GM12878 (cell line): ENCODE results near the gene SV2B. TPM values are rescaled to one million over a fixed set of nuclear protein-coding genes. Genes with fewer than 3 reads are reported as not detected.

ENCODE experiments used
- ATAC-seq: fragments of 200-7000 bp; cut with Tn5 transposase; 3 replicates; pipeline ENCODE4 v1.9.1; 2020; ENCODE audit warnings: mild to moderate bottlenecking, moderate library complexity
- BruUV-seq: library from RNA; stranded (reverse); fragments of 400-500 nt; replicated peaks from 2 replicates; lab custom pipeline; 2021; lab: Mats Ljungman, UMichigan
- CTCF ChIA-PET: fragments of 300-600 bp; sonication (Branson Sonifier 250); formaldehyde crosslinking; extraction: SDS; loops from one replicate; lab custom pipeline; 2021; ENCODE audit warnings: inconsistent platforms; lab: Yijun Ruan, JAX
- POLR2A ChIA-PET: fragments of 350-600 bp; formaldehyde crosslinking; extraction: SDS; loops from one replicate; lab custom pipeline; 2021; ENCODE audit warnings: inconsistent platforms; lab: Charles Lee
- RAD21 ChIA-PET: fragments of 300-600 bp; sonication (Branson Sonifier 250); formaldehyde crosslinking; loops from one replicate; lab custom pipeline; 2023; ENCODE audit warnings: antibody characterized with exemption; ENCODE audit not compliant: unreplicated experiment; lab: Charles Lee
- SMC1A ChIA-PET: fragments of 300-600 bp; sonication (Branson Sonifier 250); formaldehyde crosslinking; loops from one replicate; lab custom pipeline; 2023; ENCODE audit not compliant: unreplicated experiment, uncharacterized antibody; lab: Charles Lee
- DNase-seq: peaks from one replicate; pipeline ENCODE4 v3.0.0-alpha.2; 2011; ENCODE audit warnings: low read depth, low spot score
- FAIRE-seq: peaks from 3 replicates; lab custom pipeline; 2011; peaks lifted over from hg19 to GRCh38; lab: Jason Lieb, UNC
- H2AFZ ChIP-seq: 2 replicates; pipeline ENCODE4 v1.6.0; 2011; ENCODE audit warnings: low read depth, low read length, control low read depth; ENCODE audit not compliant: control insufficient read depth
- H3K27ac ChIP-seq: 2 replicates; pipeline ENCODE4 v1.5.1; 2011; ENCODE audit warnings: control low read depth; ENCODE audit not compliant: control insufficient read depth, insufficient read depth
- H3K27me3 ChIP-seq, 2 experiments: replicated peaks in 1 of 2; 2 replicates each; pipeline versions ENCODE4 v1.6.0 to v1.6.1; 2011; ENCODE audit warnings: low read length in 1 of 2; ENCODE audit not compliant: control insufficient read depth in 2 of 2, insufficient read depth in 2 of 2
- H3K36me3 ChIP-seq, 2 experiments: 2 replicates each; pipeline ENCODE4 v1.5.1; 2011; ENCODE audit warnings: low read length in 1 of 2; ENCODE audit not compliant: control insufficient read depth in 2 of 2, insufficient read depth in 2 of 2
- H3K4me1 ChIP-seq: 2 replicates; pipeline ENCODE4 v1.6.1; 2011; ENCODE audit warnings: mild to moderate bottlenecking, low read length, moderate library complexity, mixed read lengths; ENCODE audit not compliant: control insufficient read depth, insufficient read depth
- H3K4me2 ChIP-seq: 2 replicates; pipeline ENCODE4 v1.6.0; 2011; ENCODE audit warnings: control low read depth; ENCODE audit not compliant: control insufficient read depth, insufficient read depth
- H3K4me3 ChIP-seq: fragments of 200-600 bp; sonication (generic); 2 replicates; pipeline ENCODE4 v1.5.1; 2016
- H3K79me2 ChIP-seq: 2 replicates; pipeline ENCODE4 v1.6.0; 2011; ENCODE audit warnings: low read length; ENCODE audit not compliant: control insufficient read depth, insufficient read depth
- H3K9ac ChIP-seq: 2 replicates; pipeline ENCODE4 v1.8.0; 2011; ENCODE audit warnings: low read length, control low read depth, mixed read lengths; ENCODE audit not compliant: control insufficient read depth, insufficient read depth
- H3K9me3 ChIP-seq: replicated peaks from 3 replicates; pipeline ENCODE4 v1.5.1; 2011; ENCODE audit warnings: mild to moderate bottlenecking, low read length; ENCODE audit not compliant: control insufficient read depth, insufficient read depth
- H4K20me1 ChIP-seq: 2 replicates; pipeline ENCODE4 v1.6.0; 2011; ENCODE audit not compliant: control insufficient read depth, insufficient read depth
- ASH2L ChIP-seq: fragments of 300-600, 200-600 bp; sonication (generic); IDR thresholded peaks from 2 replicates; pipeline ENCODE4 v1.6.1; 2017; ENCODE audit warnings: low read depth, mild to moderate bottlenecking, borderline replicate concordance
- CEBPZ ChIP-seq: fragments of 150-350 bp; IDR thresholded peaks from 2 replicates; pipeline ENCODE4 v1.6.1; 2016; ENCODE audit warnings: low read depth, low read length
- NR2C2 ChIP-seq: IDR thresholded peaks from 2 replicates; pipeline ENCODE4 v1.6.1; 2011; ENCODE audit warnings: borderline replicate concordance, low read depth; ENCODE audit not compliant: control insufficient read depth, insufficient read length
- SMARCA5 ChIP-seq: fragments of 450-650 bp; IDR thresholded peaks from 2 replicates; pipeline ENCODE4 v1.6.1; 2017; ENCODE audit warnings: mild to moderate bottlenecking
- SPI1 ChIP-seq: IDR thresholded peaks from 2 replicates; pipeline ENCODE4 v1.6.1; 2011; ENCODE audit warnings: low read depth, mild to moderate bottlenecking, low read length, moderate library complexity, borderline replicate concordance; ENCODE audit not compliant: insufficient read depth
- TCF3 ChIP-seq: IDR thresholded peaks from 2 replicates; pipeline ENCODE4 v1.6.1; 2012; ENCODE audit warnings: low read depth, mild to moderate bottlenecking, low read length, borderline replicate concordance; ENCODE audit not compliant: insufficient read depth
- WGBS: methylation state at CpG from one replicate; pipeline ENCODE4 v1.1.6; 2016; ENCODE audit warnings: low lambda C conversion rate; ENCODE audit not compliant: insufficient replicate concordance, insufficient coverage; ENCODE audit errors: missing lambda C conversion rate; 5-methylcytosine and 5-hydroxymethylcytosine counted together
- in situ Hi-C: fragments of 300-500 bp; cut with MboI; formaldehyde crosslinking; loops from 9 replicates; pipeline ENCODE4 v1.14.3; 2018; ENCODE audit warnings: mixed read lengths
- intact Hi-C: fragments of 100-400 bp; cut with micrococcal nuclease; formaldehyde crosslinking; loops from one replicate; pipeline ENCODE4 v1.14.2; 2022; ENCODE audit not compliant: unreplicated experiment
- polyA plus RNA-seq, 11 experiments: library from polyadenylated mRNA; depleted of rRNA in 4 of 11; unstranded in 6 of 11; stranded (reverse) in 5 of 11; fragments of >200 nt; fragmentation: Nextera tagmentation in 4 of 11; fragmentation: Illumina TruSeq in 1 of 11; extraction: Ambion mirVana in 4 of 11; extraction: Trizol in 1 of 11; gene quantifications; 1 replicate in 1 of 11; 2 replicates in 10 of 11; pipeline versions ENCODE4 v1.2.1 to v1.2.3, GENCODE V29; 2011 to 2016; ENCODE audit warnings: inconsistent platforms in 2 of 11, missing spikeins in 2 of 11, low read depth in 1 of 11
- total RNA-seq, 4 experiments: library from RNA; depleted of rRNA in 3 of 4; stranded (reverse); fragments of >200 nt in 3 of 4; fragmentation: Illumina TruSeq in 1 of 4; extraction: Trizol in 1 of 4; gene quantifications; 2 replicates each; pipeline versions ENCODE4 v1.2.1 to v1.2.3, GENCODE V29; 2013 to 2021

SV2B gene
- total and polyA plus RNA-seq, 10 of the 15 experiments (the other 5 are each of a cell fraction or from before 2014, with no cell fraction given) = 0.03 to 1.7 (median 1.3) TPM

DNA sequence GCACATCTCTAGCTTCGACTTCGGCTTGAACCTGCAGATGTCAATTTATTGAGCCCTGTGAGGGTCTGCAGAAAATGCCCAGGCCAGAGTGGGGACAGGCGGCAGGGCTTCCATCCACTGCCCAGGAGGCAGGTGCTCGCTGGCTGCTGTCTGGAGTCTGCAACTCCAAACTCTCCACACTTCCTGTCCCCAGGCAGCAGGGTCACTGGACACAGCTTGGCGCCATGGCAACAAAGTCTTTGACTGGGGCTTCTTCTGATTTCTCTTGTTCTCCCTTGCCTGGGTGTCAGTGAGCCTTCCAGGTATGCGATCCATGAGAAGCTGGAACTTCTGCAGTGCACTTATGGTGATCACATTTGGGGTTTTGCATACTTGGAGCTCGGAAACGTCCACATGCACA lies 33.5 kb downstream of the SV2B start:
- Histone ChIP-seq H3K9me3 (no peaks in the 10 kb centered on the region), H3K9ac (no peak overlapping the region), H3K4me2 (no peak overlapping the region), H4K20me1 (no peaks in the 10 kb centered on the region), H3K27me3 (no peaks in the 10 kb centered on the region), H2AFZ (no peak overlapping the region), H3K79me2 (no peaks in the 10 kb centered on the region), H3K27ac (no peak overlapping the region), H3K4me3 (no peak overlapping the region), H3K4me1 (peaks cover 24% of the 10 kb centered on the region), H3K36me3 (no peaks in the 10 kb centered on the region)
- FAIRE-seq (no peak), ATAC-seq (no peak), DNase-seq (no peak)
- WGBS = 65% methylated on average over 8 of the region's 8 CpGs
- ChIA-PET CTCF (interaction anchor here (1.4 kb wide), 1 partner anchor 75 kb away, joined by 3 read pairs; no protein-coding TSS in a partner anchor), POLR2A (interaction anchor here (0.6 to 0.7 kb wide), 2 partner anchors 17 to 25 kb away, joined by 4 to 6 read pairs; no protein-coding TSS in a partner anchor), SMC1A (interaction anchor here (2.3 kb wide), 1 partner anchor 11 kb away, joined by 5 read pairs; no protein-coding TSS in a partner anchor), RAD21 (no interaction called here)
- intact Hi-C loops = no loop called here
- BruUV-seq = no TSS peak
- TF ChIP-seq ASH2L = no peak
- TF ChIP-seq SMARCA5 = no peak
- TF ChIP-seq TCF3 = no peak
- TF ChIP-seq NR2C2 = no peak
- no peak for TF ChIP-seq CEBPZ
- no peak for TF ChIP-seq SPI1
- in situ Hi-C loops = no loop called here
